Measurements from ENCODE around the gene RRM2. TPM values are rescaled to one million over a fixed set of nuclear protein-coding genes. Genes with fewer than 3 reads are reported as not detected.

RRM2 gene
- total RNA-seq, 8 experiments from 2014 or later: 1.6 to 90.5 (median 4.6) TPM

DNA sequence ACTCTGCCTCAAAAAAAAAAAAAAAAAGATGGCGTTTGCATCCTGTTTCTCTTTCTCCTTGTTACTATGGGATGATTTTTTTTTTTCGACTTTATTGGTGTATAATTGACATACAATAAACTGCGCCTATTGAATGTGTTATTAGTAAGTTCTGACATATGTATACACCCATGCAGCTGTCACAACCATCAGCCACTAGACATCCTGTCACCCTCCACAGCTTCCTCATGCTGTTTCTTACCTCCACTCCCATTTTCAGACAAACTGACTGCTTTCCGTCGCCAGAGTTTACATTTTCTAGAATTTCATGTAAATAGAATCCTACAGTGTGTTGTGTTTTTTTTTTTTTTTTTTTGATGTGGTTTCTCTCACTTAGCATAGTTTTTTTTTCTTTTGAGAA is 27.9 kb downstream of the RRM2 start:
- ATAC-seq (replicated peaks in 6 of 8): no peak
- 83 to 100% (median 93%) methylated on average over 1 to 4 of the region's 5 CpGs; no CpG with 5 or more reads in 1 of the 10 experiments for WGBS, 10 experiments
- in situ Hi-C loops (cut with MboI; ENCODE audit: low pct_unique_long_range_greater_than_20kb in 2 of 9, low sequenced_read_pairs in 9 of 9, unreplicated experiment in 9 of 9): no loop called here
- Histone ChIP-seq H3K4me3 (no peak overlapping the region), H3K27ac (no peak overlapping the region), H3K4me1 (replicated peaks in 1 of 2) (no peaks in the 10 kb centered on the region)

DNA sequence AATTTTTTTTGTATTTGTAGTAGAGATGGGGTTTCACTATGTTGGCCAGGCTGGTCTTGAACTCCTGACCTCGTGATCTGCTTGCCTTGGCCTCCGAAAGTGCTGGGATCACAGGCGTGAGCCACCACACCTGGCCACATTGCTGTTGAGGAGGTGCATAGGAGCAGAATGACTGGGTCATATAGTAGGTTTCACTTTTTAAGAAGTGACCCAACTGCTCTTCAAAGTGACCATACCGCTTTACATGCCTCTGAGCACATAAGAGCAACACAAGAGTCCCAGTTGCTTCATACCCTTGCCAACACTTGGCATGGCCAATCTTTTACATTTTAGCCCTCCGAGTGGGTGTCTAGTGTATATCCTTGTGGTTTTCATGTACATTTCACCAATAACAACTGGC is 28.9 kb downstream of the RRM2 start:
- no peak for ATAC-seq (replicated peaks in 6 of 8)
- WGBS, 10 experiments: 89 to 100% (median 100%) methylated on average over 1 to 5 of the region's 5 CpGs; no CpG with 5 or more reads in 3 of the 10 experiments
- no peaks in the 10 kb centered on the region for H3K4me1 ChIP-seq (replicated peaks in 1 of 2)
- no peak overlapping the region for H3K27ac ChIP-seq
- in situ Hi-C loops (cut with MboI; ENCODE audit: low pct_unique_long_range_greater_than_20kb in 2 of 9, low sequenced_read_pairs in 9 of 9, unreplicated experiment in 9 of 9): no loop called here
- H3K4me3 ChIP-seq: no peak overlapping the region

DNA sequence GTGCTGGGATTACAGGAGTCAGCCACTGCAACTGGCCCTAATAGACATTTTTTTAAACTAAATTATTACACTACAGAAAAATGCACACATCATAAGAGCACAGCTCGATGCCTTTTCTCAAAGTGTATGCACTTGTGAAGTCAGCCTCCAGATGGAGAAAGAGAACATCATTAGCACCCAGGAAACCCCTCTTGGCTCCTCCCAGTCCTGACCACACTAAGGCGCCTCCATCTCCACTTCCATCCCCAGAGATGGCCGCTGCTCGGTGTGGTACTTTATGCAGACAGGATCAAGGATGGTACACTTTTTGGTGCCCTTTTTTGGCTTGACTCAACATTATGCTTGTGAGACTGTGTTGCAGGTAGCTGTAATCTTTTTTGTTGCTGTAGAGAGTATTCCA is 34.8 kb downstream of the RRM2 start:
- Histone ChIP-seq H3K27ac (no peak overlapping the region), H3K4me3 (no peak overlapping the region), H3K4me1 (replicated peaks in 1 of 2) (peaks cover 18 to 19% of the 10 kb centered on the region in 2 donors)
- ATAC-seq (replicated peaks in 6 of 8): peak in 3 of 8 experiments; percentile 18 to 35 (median 27)
- in situ Hi-C loops (cut with MboI; ENCODE audit: low pct_unique_long_range_greater_than_20kb in 2 of 9, low sequenced_read_pairs in 9 of 9, unreplicated experiment in 9 of 9): no loop called here
- WGBS, 10 experiments: 81 to 100% (median 96%) methylated on average over 1 to 4 of the region's 4 CpGs; no CpG with 5 or more reads in 3 of the 10 experiments

DNA sequence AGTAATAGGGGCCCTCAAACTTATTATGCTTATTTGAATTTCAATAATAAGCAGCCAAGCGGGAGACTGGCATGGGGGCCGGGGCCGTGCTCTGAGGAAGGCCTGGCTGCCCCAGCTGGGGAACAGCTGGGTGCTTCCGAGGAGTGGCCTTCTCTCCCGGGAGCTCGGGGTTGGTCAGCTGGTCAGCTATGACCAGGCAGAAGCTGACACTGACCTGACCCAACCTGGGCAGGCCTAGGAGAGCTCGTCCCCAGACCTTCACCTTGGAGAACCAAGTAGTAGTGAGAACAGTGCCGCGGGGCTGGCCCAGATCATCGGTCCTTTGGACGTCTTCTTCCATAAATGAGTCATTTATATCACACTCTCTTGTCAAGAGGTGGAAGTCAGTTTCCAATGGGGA is 36.1 kb downstream of the RRM2 start:
- no peak overlapping the region for H3K27ac ChIP-seq
- no peak for ATAC-seq (replicated peaks in 6 of 8)
- in situ Hi-C loops (cut with MboI; ENCODE audit: low pct_unique_long_range_greater_than_20kb in 2 of 9, low sequenced_read_pairs in 9 of 9, unreplicated experiment in 9 of 9): no loop called here
- 40 to 100% (median 88%) methylated on average over 1 to 6 of the region's 11 CpGs; no CpG with 5 or more reads in 6 of the 10 experiments for WGBS, 10 experiments
- peaks cover 28 to 30% of the 10 kb centered on the region in 2 donors for H3K4me1 ChIP-seq (replicated peaks in 1 of 2)
- H3K4me3 ChIP-seq: no peak overlapping the region

DNA sequence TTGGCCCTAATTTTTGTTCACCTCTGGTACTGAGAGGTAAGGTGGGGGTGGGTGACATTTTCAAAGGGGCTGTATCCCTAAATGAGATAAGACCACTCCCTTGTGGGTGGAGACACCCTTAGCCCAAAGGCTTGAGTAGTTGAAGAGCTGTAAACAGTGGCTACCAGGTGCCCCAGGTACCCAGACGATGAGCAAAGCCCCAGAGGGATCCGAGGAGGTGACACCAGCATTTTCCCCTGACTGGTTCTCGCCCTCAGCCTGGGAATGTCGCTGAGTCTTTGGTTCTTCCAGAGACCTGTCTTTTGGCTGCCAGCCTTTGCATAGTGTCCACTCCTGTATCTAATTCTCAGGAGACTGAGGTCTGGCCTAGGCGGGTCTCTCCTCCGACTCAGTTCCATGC is 36.5 kb downstream of the RRM2 start:
- in situ Hi-C loops (cut with MboI; ENCODE audit: low pct_unique_long_range_greater_than_20kb in 2 of 9, low sequenced_read_pairs in 9 of 9, unreplicated experiment in 9 of 9): no loop called here
- peak overlapping the region in 1 of 2 donors; percentile 48 for H3K27ac ChIP-seq
- 64 to 100% (median 84%) methylated on average over 1 to 6 of the region's 6 CpGs; no CpG with 5 or more reads in 4 of the 10 experiments for WGBS, 10 experiments
- peaks cover 30% of the 10 kb centered on the region in 2 donors for H3K4me1 ChIP-seq (replicated peaks in 1 of 2)
- no peak for ATAC-seq (replicated peaks in 6 of 8)
- H3K4me3 ChIP-seq: no peak overlapping the region

DNA sequence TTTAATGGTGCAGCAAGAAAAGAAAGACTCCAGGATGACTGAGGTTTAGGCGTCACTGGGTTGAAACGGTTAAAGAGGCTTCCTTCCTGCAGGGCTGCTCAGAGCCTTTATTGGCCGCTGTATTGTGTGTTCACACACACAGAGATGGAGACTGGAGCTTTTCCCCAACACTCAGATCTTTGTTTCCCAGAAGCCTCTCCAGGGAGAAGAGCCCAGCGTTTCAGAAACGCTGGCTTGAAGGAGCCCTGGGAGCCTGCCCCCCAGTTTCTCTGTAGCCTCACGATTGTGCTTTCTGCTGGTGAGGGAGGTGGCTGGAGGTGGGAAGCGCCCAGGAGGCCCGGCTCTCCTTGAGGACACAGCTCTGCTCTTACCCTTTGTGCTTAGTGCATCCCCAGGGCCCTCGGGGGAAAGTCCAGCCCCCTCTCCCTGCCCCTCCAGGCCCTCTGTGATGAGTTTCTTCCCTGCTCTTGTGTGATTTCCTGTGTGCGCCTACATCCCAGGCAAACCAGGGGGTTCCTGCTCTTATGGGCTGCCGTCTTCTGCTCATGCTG is 37.1 kb downstream of the RRM2 start:
- 62 to 83% (median 79%) methylated on average over 2 to 5 of the region's 11 CpGs; no CpG with 5 or more reads in 7 of the 10 experiments for WGBS, 10 experiments
- peak in 5 of 8 experiments; percentile 7 to 19 (median 13) for ATAC-seq (replicated peaks in 6 of 8)
- no peak overlapping the region for H3K4me3 ChIP-seq
- H3K27ac ChIP-seq: peak overlapping the region in 1 of 2 donors; percentile 48
- H3K4me1 ChIP-seq (replicated peaks in 1 of 2): peaks cover 35% of the 10 kb centered on the region in 2 donors
- in situ Hi-C loops (cut with MboI; ENCODE audit: low pct_unique_long_range_greater_than_20kb in 2 of 9, low sequenced_read_pairs in 9 of 9, unreplicated experiment in 9 of 9): no loop called here

DNA sequence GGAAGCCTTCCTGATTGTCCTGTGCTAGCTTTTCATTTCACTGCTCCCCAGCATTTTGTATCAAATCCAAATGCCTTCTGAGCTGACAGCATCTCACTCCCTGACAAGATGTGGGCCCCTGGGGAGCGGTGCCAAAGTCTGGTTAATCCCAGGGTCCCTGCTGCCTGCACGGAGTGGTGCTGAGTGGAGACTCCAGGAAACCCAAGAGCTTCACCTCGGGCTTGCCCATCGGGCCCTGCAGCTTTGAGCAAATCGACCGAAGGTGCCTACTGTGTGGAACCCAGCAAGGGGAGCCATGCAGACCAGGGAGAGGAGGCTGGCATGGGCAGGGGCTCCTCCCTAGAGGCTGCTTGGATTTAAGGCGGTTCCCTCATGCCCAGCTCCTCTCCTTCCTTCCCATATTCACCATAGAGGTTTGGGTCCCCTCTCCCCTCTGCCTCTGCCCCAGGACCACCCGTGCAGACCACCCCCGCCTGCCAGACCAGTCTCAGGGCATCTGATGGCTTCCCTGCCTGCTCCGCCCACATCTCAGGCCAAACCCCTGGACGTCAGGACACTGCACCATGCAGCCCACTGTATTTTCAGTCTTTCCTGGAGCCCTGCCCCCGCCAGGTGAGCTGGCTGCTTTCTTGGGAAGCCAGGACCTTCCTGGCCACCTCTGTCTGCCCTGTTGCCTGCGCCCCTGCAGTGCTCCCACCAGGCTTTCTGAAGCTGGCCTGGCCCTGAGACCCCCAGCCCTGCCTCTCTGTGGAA is 37.8 kb downstream of the RRM2 start:
- 52 to 100% (median 97%) methylated on average over 2 to 4 of the region's 13 CpGs; no CpG with 5 or more reads in 6 of the 10 experiments for WGBS, 10 experiments
- in situ Hi-C loops (cut with MboI; ENCODE audit: low pct_unique_long_range_greater_than_20kb in 2 of 9, low sequenced_read_pairs in 9 of 9, unreplicated experiment in 9 of 9): no loop called here
- peaks cover 35 to 38% of the 10 kb centered on the region in 2 donors for H3K4me1 ChIP-seq (replicated peaks in 1 of 2)
- H3K27ac ChIP-seq: peak overlapping the region in 1 of 2 donors; percentile 31
- no peak for ATAC-seq (replicated peaks in 6 of 8)
- no peak overlapping the region for H3K4me3 ChIP-seq

DNA sequence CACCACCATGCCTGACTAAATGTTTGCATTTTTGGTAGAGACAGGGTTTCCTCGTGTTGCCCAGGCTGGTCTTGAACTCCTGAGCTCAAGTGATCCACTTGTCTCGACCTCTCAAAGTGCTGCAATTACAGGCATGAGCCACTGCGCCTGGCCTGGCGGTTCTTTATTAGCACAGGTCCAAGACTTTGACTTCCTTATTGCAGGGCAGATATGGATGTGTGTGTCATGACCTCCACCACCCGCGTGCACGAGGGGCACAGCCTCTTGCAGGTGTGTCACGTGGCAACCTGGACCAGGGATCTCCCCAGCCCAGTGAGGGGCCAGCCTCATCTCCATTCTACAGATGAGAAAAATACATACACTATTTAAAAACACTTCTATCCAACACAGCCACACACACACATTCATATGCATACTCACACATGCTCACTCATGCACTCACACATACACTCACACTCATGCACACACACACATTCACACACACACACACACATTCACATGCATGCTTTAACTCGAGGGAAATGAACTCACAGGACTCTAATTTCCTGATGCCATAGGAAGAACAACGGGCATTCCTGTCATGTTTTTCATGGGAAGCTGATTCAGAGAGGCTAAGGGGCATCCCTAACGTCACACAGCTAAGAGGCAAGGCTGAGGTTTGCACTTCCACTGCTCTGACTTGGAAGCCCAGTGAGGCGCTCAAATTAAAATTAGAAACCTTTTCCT is 38.8 kb downstream of the RRM2 start:
- in situ Hi-C loops (cut with MboI; ENCODE audit: low pct_unique_long_range_greater_than_20kb in 2 of 9, low sequenced_read_pairs in 9 of 9, unreplicated experiment in 9 of 9): no loop called here

DNA sequence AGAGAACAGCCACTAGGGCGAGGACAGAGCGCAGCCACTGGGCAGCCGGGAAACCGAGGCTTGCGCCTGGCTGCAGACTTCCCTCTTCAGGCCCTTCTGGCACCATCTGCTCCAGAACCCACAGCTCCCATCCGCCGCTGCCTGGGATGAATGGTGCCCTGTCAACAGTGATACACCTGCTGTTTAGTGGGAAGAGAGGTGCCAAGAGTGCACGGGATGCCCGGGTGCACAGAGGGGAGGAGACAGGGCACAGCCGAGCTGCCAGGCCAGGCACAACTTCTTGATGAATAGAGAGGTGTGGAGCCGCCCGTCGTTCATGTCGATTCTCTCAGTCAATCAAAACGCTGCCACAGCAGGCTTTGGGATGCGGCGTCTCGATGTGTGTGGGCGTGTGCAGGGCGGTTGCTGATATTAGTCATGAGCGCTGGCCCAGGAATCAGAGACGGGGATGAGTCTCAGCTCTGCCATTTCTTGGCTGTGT is 39.5 kb downstream of the RRM2 start:
- no peak overlapping the region for H3K4me3 ChIP-seq
- ATAC-seq (replicated peaks in 6 of 8): peak in 2 of 8 experiments; percentile 87 to 92
- 70 to 100% (median 85%) methylated on average over 1 to 17 of the region's 22 CpGs; no CpG with 5 or more reads in 4 of the 10 experiments for WGBS, 10 experiments

More for the DNA sequence above, 38.8 kb downstream of the RRM2 start:
- 62 to 100% (median 92%) methylated on average over 1 to 5 of the region's 12 CpGs; no CpG with 5 or more reads in 7 of the 10 experiments for WGBS, 10 experiments
- peak in 1 of 8 experiments; percentile 1 for ATAC-seq (replicated peaks in 6 of 8)
- peaks cover 35 to 38% of the 10 kb centered on the region in 2 donors for H3K4me1 ChIP-seq (replicated peaks in 1 of 2)
- no peak overlapping the region for H3K4me3 ChIP-seq
- H3K27ac ChIP-seq: peak overlapping the region in 1 of 2 donors; percentile 31

DNA sequence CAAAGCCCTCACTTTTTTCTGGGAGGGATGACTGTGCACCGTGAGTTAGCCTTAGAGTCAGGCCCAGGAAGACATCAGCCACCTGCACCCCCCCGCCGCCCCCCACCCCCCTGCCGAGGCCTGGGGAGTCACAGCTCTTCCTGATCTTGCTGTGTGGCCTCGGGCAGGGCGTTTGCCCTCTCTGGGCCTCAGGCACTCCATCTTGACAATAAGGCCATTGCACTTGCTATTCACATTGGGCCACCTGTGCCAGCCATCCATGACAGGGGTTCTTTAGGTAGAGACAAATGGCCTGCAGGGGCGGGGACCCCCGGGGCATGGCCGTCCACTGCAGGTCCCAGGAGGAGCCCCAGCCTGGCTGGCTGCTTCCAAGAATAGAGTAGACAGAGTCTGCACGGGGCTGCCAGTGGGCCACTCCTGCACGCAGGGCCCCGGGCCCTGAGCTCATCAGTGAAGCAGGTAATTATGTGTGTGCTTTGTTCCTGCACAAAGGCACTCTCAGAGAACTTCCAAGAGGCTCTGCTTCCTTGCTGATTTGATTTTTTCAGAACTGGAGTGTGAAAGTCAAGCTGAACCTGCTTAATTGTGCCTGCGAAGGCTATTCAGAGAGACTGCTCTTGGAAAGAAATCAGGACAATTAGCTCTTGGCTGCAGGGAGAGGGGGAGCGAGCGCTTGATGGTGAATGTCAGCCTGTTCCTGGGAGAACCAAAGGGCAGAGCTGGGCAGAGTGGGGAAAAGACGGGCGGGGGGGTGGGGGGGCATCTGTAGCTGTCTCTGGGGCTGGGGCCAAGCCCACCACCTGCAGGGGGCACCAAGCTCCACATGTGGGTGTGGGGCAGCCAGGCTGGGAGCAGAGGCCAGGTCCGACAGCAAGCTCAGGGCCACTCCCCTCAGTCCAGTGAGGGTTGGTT is 40.3 kb downstream of the RRM2 start:
- Histone ChIP-seq H3K4me1 (replicated peaks in 1 of 2) (peaks cover 39 to 42% of the 10 kb centered on the region in 2 donors), H3K4me3 (no peak overlapping the region), H3K27ac (peak overlapping the region; percentile 22 to 55)
- in situ Hi-C loops (cut with MboI; ENCODE audit: low pct_unique_long_range_greater_than_20kb in 2 of 9, low sequenced_read_pairs in 9 of 9, unreplicated experiment in 9 of 9): no loop called here
- ATAC-seq (replicated peaks in 6 of 8): peak in 6 of 8 experiments; percentile 64 to 81 (median 78)
- 19 to 83% (median 43%) methylated on average over 1 to 3 of the region's 18 CpGs; no CpG with 5 or more reads in 4 of the 10 experiments for WGBS, 10 experiments

More for the DNA sequence above, 39.5 kb downstream of the RRM2 start:
- Histone ChIP-seq H3K27ac (no peak overlapping the region), H3K4me1 (replicated peaks in 1 of 2) (peaks cover 35 to 38% of the 10 kb centered on the region in 2 donors)
- in situ Hi-C loops (cut with MboI; ENCODE audit: low pct_unique_long_range_greater_than_20kb in 2 of 9, low sequenced_read_pairs in 9 of 9, unreplicated experiment in 9 of 9): no loop called here

DNA sequence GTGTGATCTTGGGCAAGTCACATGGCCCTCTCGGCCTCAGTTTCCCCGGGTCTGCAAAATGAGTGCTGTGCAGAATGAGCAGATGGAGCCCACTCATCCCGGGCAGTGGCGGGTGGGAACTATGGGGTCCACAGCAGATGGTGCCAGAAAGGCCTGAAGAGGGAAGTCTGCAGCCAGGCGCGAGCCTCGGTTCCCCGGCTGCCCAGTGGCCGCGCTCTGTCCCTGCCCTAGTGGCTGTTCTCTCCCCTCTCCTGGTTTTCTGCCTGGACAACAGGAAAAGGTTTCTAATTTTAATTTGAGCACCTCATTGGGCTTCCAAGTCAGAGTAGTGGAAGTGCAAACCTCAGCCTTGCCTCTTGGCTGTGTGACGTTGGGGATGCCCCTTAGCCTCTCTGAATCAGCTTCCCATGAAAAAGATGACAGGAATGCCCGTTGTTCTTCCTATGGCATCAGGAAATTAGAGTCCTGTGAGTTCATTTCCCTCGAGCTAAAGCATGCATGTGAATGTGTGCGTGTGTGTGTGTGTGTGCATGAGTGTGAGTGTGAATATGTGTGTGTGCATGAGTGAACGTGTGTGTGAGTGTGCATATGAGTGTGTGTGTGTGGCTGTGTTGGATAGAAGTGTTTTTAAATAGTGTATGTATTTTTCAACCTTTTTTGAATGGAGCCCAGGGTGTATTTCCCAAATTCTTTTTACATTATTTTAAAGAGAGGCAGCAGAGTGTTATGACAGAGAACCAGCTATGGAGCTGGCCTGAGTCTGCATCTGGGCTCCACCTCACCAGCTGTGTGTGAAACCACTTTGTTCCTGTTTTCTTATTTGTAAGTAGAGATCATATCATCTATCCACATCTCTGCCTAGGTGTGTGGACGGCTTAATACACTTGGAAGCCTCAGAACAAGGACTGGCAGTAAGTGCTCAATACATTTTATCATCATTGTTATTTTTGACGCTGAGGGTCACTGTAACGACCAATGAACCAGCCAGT is 41.3 kb downstream of the RRM2 start:
- peaks cover 40 to 44% of the 10 kb centered on the region in 2 donors for H3K4me1 ChIP-seq (replicated peaks in 1 of 2)
- no peak overlapping the region for H3K4me3 ChIP-seq
- in situ Hi-C loops (cut with MboI; ENCODE audit: low pct_unique_long_range_greater_than_20kb in 2 of 9, low sequenced_read_pairs in 9 of 9, unreplicated experiment in 9 of 9): no loop called here
- ATAC-seq (replicated peaks in 6 of 8): peak in 1 of 8 experiments; percentile 24
- 67 to 100% (median 87%) methylated on average over 1 to 13 of the region's 18 CpGs; no CpG with 5 or more reads in 2 of the 10 experiments for WGBS, 10 experiments
- H3K27ac ChIP-seq: peak overlapping the region in 1 of 2 donors; percentile 12
